ENCODE results near the gene DCLK2. TPM values are rescaled to one million over a fixed set of nuclear protein-coding genes. Genes with fewer than 3 reads are reported as not detected.

The DCLK2 gene
- total RNA-seq, 2 donors from 2014 or later, result 3.1 to 3.9 TPM

DNA sequence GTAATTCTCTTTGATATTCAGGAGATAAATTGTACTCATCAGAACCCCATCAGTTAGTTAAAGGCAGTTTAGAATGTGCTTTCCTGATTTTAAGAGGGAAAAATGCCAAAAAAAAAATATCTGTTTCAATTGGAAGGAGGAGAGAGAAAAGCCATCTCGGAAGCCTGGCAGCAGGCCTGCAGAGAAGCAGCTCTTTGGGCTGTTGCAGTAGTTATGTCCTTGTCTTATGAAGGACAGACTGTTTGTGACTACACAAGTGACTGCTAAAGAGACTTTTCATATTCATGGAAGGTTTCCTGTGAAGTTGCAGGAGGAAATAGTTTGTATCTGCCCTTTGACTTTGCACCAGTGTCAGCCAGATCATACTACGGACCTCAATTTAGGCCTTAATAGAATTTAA, 88.8 kb downstream of the DCLK2 start:
- DNase-seq, result no peak
- no peak overlapping the region for H3K9ac ChIP-seq (ENCODE audit: low read depth in 2 of 2, low read length in 2 of 2)
- no peak overlapping the region for H3K27ac ChIP-seq
- no peaks in the 10 kb centered on the region for H3K4me1 ChIP-seq
- TF ChIP-seq, protein P1, sequence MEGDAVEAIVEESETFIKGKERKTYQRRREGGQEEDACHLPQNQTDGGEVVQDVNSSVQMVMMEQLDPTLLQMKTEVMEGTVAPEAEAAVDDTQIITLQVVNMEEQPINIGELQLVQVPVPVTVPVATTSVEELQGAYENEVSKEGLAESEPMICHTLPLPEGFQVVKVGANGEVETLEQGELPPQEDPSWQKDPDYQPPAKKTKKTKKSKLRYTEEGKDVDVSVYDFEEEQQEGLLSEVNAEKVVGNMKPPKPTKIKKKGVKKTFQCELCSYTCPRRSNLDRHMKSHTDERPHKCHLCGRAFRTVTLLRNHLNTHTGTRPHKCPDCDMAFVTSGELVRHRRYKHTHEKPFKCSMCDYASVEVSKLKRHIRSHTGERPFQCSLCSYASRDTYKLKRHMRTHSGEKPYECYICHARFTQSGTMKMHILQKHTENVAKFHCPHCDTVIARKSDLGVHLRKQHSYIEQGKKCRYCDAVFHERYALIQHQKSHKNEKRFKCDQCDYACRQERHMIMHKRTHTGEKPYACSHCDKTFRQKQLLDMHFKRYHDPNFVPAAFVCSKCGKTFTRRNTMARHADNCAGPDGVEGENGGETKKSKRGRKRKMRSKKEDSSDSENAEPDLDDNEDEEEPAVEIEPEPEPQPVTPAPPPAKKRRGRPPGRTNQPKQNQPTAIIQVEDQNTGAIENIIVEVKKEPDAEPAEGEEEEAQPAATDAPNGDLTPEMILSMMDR (IDR thresholded peaks at IDR 0.05), result no peak
- intact Hi-C loops (cut with DNase I), result no loop called here
- H3K4me3 ChIP-seq, result no peak overlapping the region
- no peaks in the 10 kb centered on the region for H3K27me3 ChIP-seq
- no peaks in the 10 kb centered on the region for H3K36me3 ChIP-seq
- no peaks in the 10 kb centered on the region for H3K9me3 ChIP-seq

DNA sequence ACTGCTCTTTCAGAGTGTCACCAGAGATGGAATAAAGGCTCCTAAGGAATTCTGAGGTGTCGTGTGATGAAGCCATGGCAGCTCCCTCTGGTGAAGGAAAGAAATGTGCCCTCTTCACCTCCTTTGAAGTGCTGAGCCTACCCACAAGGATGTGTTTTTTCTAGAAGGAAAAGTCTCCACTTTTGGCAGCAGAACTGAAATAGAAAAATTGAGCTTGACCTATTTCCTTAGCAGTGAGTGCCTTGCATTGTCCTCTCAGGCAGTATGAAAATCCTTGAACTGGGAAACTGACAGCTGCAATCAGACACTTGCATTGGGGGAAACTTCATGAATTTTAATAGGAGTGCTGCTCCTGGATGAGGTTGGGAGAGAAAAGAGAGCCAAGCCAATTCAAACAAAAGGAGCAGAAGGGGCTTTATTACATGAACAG, 95.2 kb downstream of the DCLK2 start:
- H3K27ac ChIP-seq, result no peak overlapping the region
- no peaks in the 10 kb centered on the region for H3K36me3 ChIP-seq
- H3K27me3 ChIP-seq, result no peaks in the 10 kb centered on the region
- TF ChIP-seq, protein P1 (IDR thresholded peaks at IDR 0.05), result no peak
- no peaks in the 10 kb centered on the region for H3K4me1 ChIP-seq
- no peak for DNase-seq
- H3K4me3 ChIP-seq, result no peak overlapping the region
- intact Hi-C loops (cut with DNase I), result no loop called here
- no peak overlapping the region for H3K9ac ChIP-seq (ENCODE audit: low read depth in 2 of 2, low read length in 2 of 2)
- H3K9me3 ChIP-seq, result no peaks in the 10 kb centered on the region

DNA sequence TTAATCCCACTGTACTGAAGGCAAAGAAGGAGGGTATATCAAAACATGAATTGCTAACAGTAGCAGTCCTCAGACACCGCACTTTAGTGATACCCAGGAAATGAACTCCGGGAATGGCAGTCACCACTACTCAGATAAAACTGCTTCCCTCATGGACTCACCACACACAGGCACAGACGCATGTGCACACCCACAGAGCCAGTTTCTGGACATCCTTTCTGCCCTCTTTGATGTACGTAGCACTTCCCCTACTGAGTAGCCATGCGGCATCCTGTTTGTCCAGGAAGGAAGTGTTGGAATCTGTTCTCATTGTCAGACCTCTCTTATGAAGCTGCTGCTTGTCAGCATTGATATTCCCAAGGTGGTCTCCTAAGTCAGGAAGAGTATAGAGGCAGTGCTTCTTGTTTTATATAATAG, 95.7 kb downstream of the DCLK2 start:
- Histone ChIP-seq H3K9ac (ENCODE audit: low read depth in 2 of 2, low read length in 2 of 2) (no peak overlapping the region), H3K27ac (no peak overlapping the region), H3K27me3 (no peaks in the 10 kb centered on the region), H3K36me3 (no peaks in the 10 kb centered on the region), H3K9me3 (no peaks in the 10 kb centered on the region), H3K4me1 (no peaks in the 10 kb centered on the region), H3K4me3 (no peak overlapping the region)
- TF ChIP-seq, protein P1 (IDR thresholded peaks at IDR 0.05), result no peak
- intact Hi-C loops (cut with DNase I), result no loop called here
- DNase-seq, result no peak

DNA sequence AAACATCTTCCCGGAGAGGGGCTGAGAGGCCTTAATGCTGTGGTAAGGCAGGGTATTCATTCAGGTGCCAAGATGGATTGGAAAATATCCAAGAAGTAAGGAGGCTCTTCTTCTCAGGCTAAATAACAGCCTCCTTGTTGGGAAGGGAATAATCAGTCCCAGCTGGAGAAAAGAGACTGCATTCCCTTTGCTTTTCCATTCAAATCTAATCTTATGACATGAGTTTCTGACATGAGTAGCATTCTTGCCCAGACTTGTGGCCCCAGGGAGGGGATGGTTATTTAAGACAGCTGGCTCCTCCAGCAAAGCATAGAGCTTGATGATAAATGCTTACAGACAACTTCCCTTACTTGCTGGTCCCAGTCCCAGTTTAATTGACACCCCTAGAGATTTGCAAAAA, 98.3 kb downstream of the DCLK2 start:
- H3K4me3 ChIP-seq, result no peak overlapping the region
- H3K27ac ChIP-seq, result no peak overlapping the region
- H3K9me3 ChIP-seq, result no peaks in the 10 kb centered on the region
- no peak overlapping the region for H3K9ac ChIP-seq (ENCODE audit: low read depth in 2 of 2, low read length in 2 of 2)
- H3K27me3 ChIP-seq, result no peaks in the 10 kb centered on the region
- no peaks in the 10 kb centered on the region for H3K4me1 ChIP-seq
- no peaks in the 10 kb centered on the region for H3K36me3 ChIP-seq
- no peak for DNase-seq
- intact Hi-C loops (cut with DNase I), result no loop called here
- TF ChIP-seq, protein P1 (IDR thresholded peaks at IDR 0.05), result no peak

DNA sequence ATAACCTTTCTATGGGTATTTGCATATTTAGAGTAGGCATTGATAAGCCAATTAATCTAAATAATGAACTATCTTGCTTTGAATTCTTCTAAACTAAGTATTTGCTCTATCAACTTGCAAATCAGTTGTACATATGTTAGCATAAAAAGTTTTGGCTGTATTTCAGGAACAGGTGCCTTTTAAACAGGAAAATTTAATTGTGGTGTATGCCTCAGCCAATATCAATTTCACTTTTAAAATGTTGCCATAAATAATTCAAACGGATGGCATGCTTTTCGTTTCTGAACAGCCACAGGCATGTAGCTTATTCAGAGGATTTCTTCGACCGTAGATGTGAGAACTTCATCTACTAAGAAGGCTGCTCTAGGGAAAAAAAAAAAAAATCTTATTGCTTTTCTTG, 99.9 kb downstream of the DCLK2 start:
- intact Hi-C loops (cut with DNase I), result no loop called here
- H3K27ac ChIP-seq, result no peak overlapping the region
- DNase-seq, result no peak
- H3K9me3 ChIP-seq, result no peaks in the 10 kb centered on the region
- no peaks in the 10 kb centered on the region for H3K27me3 ChIP-seq
- H3K9ac ChIP-seq (ENCODE audit: low read depth in 2 of 2, low read length in 2 of 2), result no peak overlapping the region
- no peaks in the 10 kb centered on the region for H3K4me1 ChIP-seq
- TF ChIP-seq, protein P1 (IDR thresholded peaks at IDR 0.05), result no peak
- H3K36me3 ChIP-seq, result no peaks in the 10 kb centered on the region
- no peak overlapping the region for H3K4me3 ChIP-seq

DNA sequence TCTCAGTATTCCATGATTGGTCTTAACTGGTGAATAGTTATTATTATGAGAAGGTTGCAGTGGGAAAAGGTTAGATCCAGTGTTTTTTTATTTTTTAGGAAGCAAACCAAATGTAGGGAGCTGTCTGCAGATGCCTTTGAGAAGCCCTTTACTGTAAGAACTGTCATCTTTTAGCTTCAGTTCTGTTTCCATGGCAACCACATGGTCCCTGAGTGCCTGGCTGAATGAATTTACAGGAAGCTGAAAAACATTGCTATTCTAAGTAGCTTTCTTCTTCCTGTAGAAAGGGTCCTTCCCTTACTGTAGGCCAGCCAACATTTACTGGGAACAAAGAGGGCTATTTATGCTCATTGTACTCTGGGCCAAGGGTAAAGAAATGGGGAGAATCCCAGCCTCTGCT, 103.3 kb downstream of the DCLK2 start:
- no peak for DNase-seq

More for the DNA sequence above, 103.3 kb downstream of the DCLK2 start:
- TF ChIP-seq, protein P1 (IDR thresholded peaks at IDR 0.05), result no peak
- H3K27ac ChIP-seq, result no peak overlapping the region
- intact Hi-C loops (cut with DNase I), result no loop called here
- no peaks in the 10 kb centered on the region for H3K4me1 ChIP-seq
- no peaks in the 10 kb centered on the region for H3K9me3 ChIP-seq
- no peaks in the 10 kb centered on the region for H3K27me3 ChIP-seq
- H3K36me3 ChIP-seq, result no peaks in the 10 kb centered on the region
- no peak overlapping the region for H3K4me3 ChIP-seq
- H3K9ac ChIP-seq (ENCODE audit: low read depth in 2 of 2, low read length in 2 of 2), result no peak overlapping the region

All from colonic mucosa (tissue), 4 donors.